Glomerular visceral epithelial cell (primary cell): Measurements from ENCODE around the gene MARCHF7.

Source experiments
- DNase-seq: peaks from one replicate; pipeline ENCODE4 v3.0.0-alpha.2; 2016; ENCODE audit errors: extremely low spot score

MARCHF7 gene

GRCh38 chr2:159760326-159760725 is 48.0 kb downstream of the MARCHF7 start:
- DNase-seq = no peak

- DNase-seq = no peak
Observed at GRCh38 chr2:159762075-159762474, 49.8 kb downstream of the MARCHF7 start.
